Measurements from ENCODE around the gene HERPUD1. TPM values are rescaled to one million over a fixed set of nuclear protein-coding genes. Genes with fewer than 3 reads are reported as not detected.

HERPUD1 gene
- total and polyA plus RNA-seq, 2 of the 13 experiments (the other 11 are each of a cell fraction or from before 2014, with no cell fraction given): 96.2 to 323 TPM

DNA sequence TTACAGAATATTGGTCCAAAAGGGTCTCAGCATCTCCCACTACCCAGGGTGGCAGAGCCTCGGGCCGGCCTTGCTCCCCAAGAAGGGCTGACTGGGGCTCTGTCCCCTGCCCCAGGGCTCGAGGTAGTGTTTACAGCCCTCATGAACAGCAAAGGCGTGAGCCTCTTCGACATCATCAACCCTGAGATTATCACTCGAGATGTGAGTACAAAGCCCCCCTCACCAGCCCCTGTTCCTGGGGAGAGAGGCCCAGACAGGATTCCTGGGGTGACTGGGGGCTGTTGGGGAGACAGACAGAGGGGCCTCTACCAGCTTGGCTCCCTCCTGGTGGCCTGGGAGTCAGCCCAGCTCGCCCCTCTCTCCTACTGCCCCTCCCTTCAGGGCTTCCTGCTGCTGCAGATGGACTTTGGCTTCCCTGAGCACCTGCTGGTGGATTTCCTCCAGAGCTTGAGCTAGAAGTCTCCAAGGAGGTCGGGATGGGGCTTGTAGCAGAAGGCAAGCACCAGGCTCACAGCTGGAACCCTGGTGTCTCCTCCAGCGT is 51.3 kb downstream of the HERPUD1 start (continued):
- no peak for TF ChIP-seq ZNF567 (CRISPR knock-in tag; IDR thresholded peaks at IDR 0.05; ENCODE audit: borderline replicate concordance)
- peak; percentile 30; the same call in 1 of the 2 replicates for TF ChIP-seq SAP130 (CRISPR knock-in tag; IDR thresholded peaks at IDR 0.05; ENCODE audit: low read depth)
- no peak for TF ChIP-seq IRX3 (CRISPR knock-in tag; IDR thresholded peaks at IDR 0.05; ENCODE audit: borderline replicate concordance, low read depth)
- TF ChIP-seq ZNF205 (CRISPR knock-in tag; IDR thresholded peaks at IDR 0.05): no peak
- no peak for TF ChIP-seq ZNF34 (CRISPR knock-in tag; IDR thresholded peaks at IDR 0.05; ENCODE audit: borderline replicate concordance)
- no peak for TF ChIP-seq MAF1 (CRISPR knock-in tag; IDR thresholded peaks at IDR 0.05; ENCODE audit: borderline replicate concordance)
- no peak for TF ChIP-seq ZNF572 (CRISPR knock-in tag; IDR thresholded peaks at IDR 0.05)
- TF ChIP-seq NAIF1 (CRISPR knock-in tag; IDR thresholded peaks at IDR 0.05; ENCODE audit: borderline replicate concordance): no peak
- no peak for TF ChIP-seq ZBTB49 (CRISPR knock-in tag; IDR thresholded peaks at IDR 0.05; ENCODE audit: borderline replicate concordance)
- peak; percentile 51; the same call in 1 of the 2 replicates for TF ChIP-seq IKZF5 (CRISPR knock-in tag; IDR thresholded peaks at IDR 0.05)
- TF ChIP-seq ZNF773 (CRISPR knock-in tag; IDR thresholded peaks at IDR 0.05; ENCODE audit: borderline replicate concordance): no peak
- TF ChIP-seq YY1 (IDR thresholded peaks at IDR 0.05; ENCODE audit: insufficient read depth, insufficient replicate concordance, low read depth, low read length): no peak
- TF ChIP-seq CBX5 (CRISPR knock-in tag; IDR thresholded peaks at IDR 0.05; ENCODE audit: borderline replicate concordance): no peak
- no peak for TF ChIP-seq U2AF1 (optimal IDR thresholded peaks at IDR 0.05; ENCODE audit: low read depth, low read length)
- TF ChIP-seq KMT2B (CRISPR knock-in tag; IDR thresholded peaks at IDR 0.05): no peak
- TF ChIP-seq GATAD2A (CRISPR knock-in tag; IDR thresholded peaks at IDR 0.05): peak; percentile 51; the same call in 1 of the 2 replicates
- TF ChIP-seq ZNF75D (CRISPR knock-in tag; IDR thresholded peaks at IDR 0.05; ENCODE audit: borderline replicate concordance): no peak
- no peak for TF ChIP-seq ZNF460 (CRISPR knock-in tag; IDR thresholded peaks at IDR 0.05; ENCODE audit: borderline replicate concordance)
- no peak for TF ChIP-seq RARG (CRISPR knock-in tag; IDR thresholded peaks at IDR 0.05; ENCODE audit: low read depth)
- 0 out of 2 replicates have a peak, but pooled peaks have one; percentile 35 for TF ChIP-seq ZNF614 (CRISPR knock-in tag; IDR thresholded peaks at IDR 0.05; ENCODE audit: borderline replicate concordance)
- no peak for TF ChIP-seq HMG20B (CRISPR knock-in tag; conservative IDR thresholded peaks at IDR 0.05)
- TF ChIP-seq RARA (CRISPR knock-in tag; IDR thresholded peaks at IDR 0.05): no peak
- TF ChIP-seq MIER3 (CRISPR knock-in tag; IDR thresholded peaks at IDR 0.05; ENCODE audit: borderline replicate concordance): peak; percentile 32; the same call in 1 of the 2 replicates
- TF ChIP-seq ZFP36 (IDR thresholded peaks at IDR 0.05; ENCODE audit: borderline replicate concordance, low read depth, low read length, partially characterized antibody): no peak
- TF ChIP-seq HNF4G (IDR thresholded peaks at IDR 0.05; ENCODE audit: borderline replicate concordance, low read depth, low read length): peak; percentile 65; the same call in 1 of the 2 replicates
- peak; percentile 55; the same call in 1 of the 2 replicates for TF ChIP-seq HNF4G (CRISPR knock-in tag; IDR thresholded peaks at IDR 0.05; ENCODE audit: borderline replicate concordance, low read depth)
- no peak for TF ChIP-seq ZEB1 (IDR thresholded peaks at IDR 0.05; ENCODE audit: insufficient replicate concordance, low read depth)
- no peak for TF ChIP-seq ISL2 (CRISPR knock-in tag; IDR thresholded peaks at IDR 0.05)
- TF ChIP-seq ELF3 (CRISPR knock-in tag; IDR thresholded peaks at IDR 0.05): peak; percentile 64
- TF ChIP-seq SP5 (CRISPR knock-in tag; IDR thresholded peaks at IDR 0.05; ENCODE audit: borderline replicate concordance, low read depth): 0 out of 2 replicates have a peak, but pooled peaks have one; percentile 25
